Osteocyte (in vitro differentiated cells): ENCODE measurements around the gene MRPL12. TPM values are rescaled to one million over a fixed set of nuclear protein-coding genes. Genes with fewer than 3 reads are reported as not detected.

Experiments
- DNase-seq: peaks from one replicate; pipeline ENCODE4 v3.0.0; 2021; ENCODE audit warnings: mixed read lengths; ENCODE audit not compliant: unreplicated experiment; ENCODE audit errors: extremely low spot score
- H3K27ac Mint-ChIP-seq: one replicate; pipeline ENCODE4 v1.8.0; 2021; ENCODE audit warnings: mild to moderate bottlenecking, mixed read lengths; ENCODE audit not compliant: unreplicated experiment
- H3K27me3 Mint-ChIP-seq: one replicate; pipeline ENCODE4 v1.8.0; 2021; ENCODE audit warnings: mixed read lengths; ENCODE audit not compliant: unreplicated experiment
- H3K36me3 Mint-ChIP-seq: one replicate; pipeline ENCODE4 v1.8.0; 2021; ENCODE audit warnings: mixed read lengths; ENCODE audit not compliant: unreplicated experiment
- H3K4me1 Mint-ChIP-seq: one replicate; pipeline ENCODE4 v1.8.0; 2021; ENCODE audit warnings: mixed read lengths; ENCODE audit not compliant: unreplicated experiment
- H3K4me3 Mint-ChIP-seq: one replicate; pipeline ENCODE4 v1.8.0; 2021; ENCODE audit warnings: mild to moderate bottlenecking, moderate library complexity, mixed read lengths; ENCODE audit not compliant: unreplicated experiment
- H3K9me3 Mint-ChIP-seq: one replicate; pipeline ENCODE4 v1.8.0; 2021; ENCODE audit warnings: mixed read lengths; ENCODE audit not compliant: unreplicated experiment
- CTCF ChIP-seq: fragments of 200-600 bp; sonication (generic); IDR thresholded peaks from 2 replicates; pipeline ENCODE4 v1.5.0; 2021; ENCODE audit warnings: antibody characterized with exemption, mild to moderate bottlenecking, moderate library complexity
- total RNA-seq: library from RNA; stranded (reverse); gene quantifications from 2 replicates; pipeline ENCODE4 v1.2.1, GENCODE V29; 2021

MRPL12 gene
- total RNA-seq, 1 donor from 2014 or later: 51.1 TPM

DNA sequence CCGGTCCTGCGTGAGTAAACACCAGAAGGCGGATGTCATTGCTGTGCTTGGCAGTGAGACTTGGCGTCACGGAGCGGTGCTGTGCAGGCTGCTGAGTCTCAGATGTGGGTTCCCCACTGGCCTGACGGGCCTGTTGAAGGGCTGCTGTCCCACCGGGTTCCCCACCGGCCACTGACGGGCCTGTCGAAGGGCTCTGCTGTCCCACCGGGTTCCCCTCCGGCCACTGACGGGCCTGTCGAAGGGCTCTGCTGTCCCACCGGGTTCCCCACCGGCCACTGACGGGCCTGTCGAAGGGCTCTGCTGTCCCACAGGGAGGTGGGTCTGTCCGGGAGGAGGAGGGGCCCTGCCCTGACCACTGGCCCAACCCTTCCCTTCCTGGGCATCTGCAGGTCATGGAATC, 16.6 kb upstream of the MRPL12 start:
- no peaks in the 10 kb centered on the region for H3K27me3 Mint-ChIP-seq
- H3K4me1 Mint-ChIP-seq: peaks cover 30% of the 10 kb centered on the region
- peak overlapping the region; percentile 27 for H3K27ac Mint-ChIP-seq
- no peak for TF ChIP-seq CTCF
- no peak overlapping the region for H3K4me3 Mint-ChIP-seq
- DNase-seq: no peak
- H3K9me3 Mint-ChIP-seq: no peaks in the 10 kb centered on the region
- peaks cover 39% of the 10 kb centered on the region for H3K36me3 Mint-ChIP-seq

DNA sequence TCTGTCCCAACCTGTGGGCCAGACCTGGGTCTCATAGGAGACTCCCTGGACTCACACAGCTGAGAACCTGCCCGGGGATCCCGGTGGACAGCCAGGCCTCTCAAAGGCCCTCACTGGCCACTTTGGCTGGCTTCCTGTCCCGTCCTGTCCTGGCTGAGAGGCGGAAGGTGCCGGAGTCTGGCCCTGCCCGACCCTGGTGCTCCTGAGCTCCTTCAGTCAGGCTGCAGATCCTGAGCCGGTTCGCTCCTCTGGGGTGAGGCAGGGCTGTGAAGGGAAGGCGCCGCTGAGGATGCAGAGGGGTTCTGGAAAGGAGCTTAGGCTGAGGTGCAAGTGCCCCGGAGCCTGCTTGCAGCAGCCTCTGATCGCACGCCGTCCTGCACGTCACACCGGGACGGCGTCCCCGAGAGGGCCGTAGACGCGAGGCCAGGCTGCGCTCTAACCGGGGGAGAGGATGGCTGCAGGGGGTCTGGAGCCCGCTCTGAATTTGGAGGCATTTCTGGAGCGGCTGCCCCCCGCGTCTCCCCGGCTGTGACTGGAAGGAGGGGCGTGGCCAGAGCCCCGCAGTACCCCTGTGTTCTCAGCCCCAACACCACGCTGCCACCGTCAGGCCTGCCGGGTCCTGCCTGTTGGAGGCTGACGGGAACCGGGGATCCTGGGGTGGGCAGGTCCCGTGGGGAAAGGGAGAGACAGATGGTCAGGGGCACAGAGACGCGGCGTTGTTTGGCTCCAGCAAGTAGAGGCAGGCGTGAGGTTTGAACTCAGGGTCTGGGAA, 15.2 kb upstream of the MRPL12 start:
- Mint-ChIP-seq H3K36me3 (peaks cover 39% of the 10 kb centered on the region), H3K27ac (no peak overlapping the region), H3K9me3 (no peaks in the 10 kb centered on the region), H3K4me3 (no peak overlapping the region), H3K4me1 (peaks cover 19% of the 10 kb centered on the region), H3K27me3 (no peaks in the 10 kb centered on the region)
- no peak for DNase-seq
- no peak for TF ChIP-seq CTCF

DNA sequence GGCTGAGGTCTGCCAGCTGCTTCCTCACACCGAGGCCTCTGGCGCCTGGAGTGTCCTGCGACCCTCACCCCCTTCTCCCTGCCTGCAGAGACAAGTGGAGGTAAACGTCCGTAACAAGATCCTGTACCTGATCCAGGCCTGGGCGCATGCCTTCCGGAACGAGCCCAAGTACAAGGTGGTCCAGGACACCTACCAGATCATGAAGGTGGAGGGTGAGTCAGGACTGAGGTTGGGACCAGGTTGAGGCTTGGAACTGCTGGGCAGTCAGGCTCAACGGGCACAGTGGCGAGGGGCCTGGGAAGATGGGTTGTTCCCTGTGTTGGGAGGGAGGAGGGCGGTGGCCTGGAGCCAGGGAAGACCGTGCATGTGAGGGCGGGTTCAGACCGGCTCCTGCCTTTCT, 14.6 kb upstream of the MRPL12 start:
- Mint-ChIP-seq H3K9me3 (no peaks in the 10 kb centered on the region), H3K27me3 (no peaks in the 10 kb centered on the region), H3K4me3 (no peak overlapping the region), H3K4me1 (peaks cover 19% of the 10 kb centered on the region), H3K27ac (no peak overlapping the region), H3K36me3 (peaks cover 39% of the 10 kb centered on the region)
- no peak for DNase-seq
- TF ChIP-seq CTCF: no peak

DNA sequence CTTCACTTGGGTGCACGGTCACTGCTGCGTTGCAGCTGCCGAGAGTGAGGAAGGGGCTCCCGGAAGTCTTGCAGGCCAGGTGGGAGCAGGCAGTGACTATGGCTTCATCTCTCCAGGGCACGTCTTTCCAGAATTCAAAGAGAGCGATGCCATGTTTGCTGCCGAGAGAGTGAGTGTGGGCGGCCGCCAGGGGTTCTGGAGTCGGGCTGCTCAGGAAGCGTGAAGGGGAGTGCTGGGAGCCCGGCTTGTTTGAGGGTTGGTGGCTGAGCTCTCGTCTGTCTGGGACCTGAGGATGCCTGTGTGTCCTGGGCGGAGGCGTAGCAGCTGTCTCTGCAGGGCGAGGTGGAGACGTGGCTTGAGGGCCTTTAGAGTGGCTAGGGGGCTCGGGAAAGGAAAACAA, 13.1 kb upstream of the MRPL12 start:
- H3K4me1 Mint-ChIP-seq: peaks cover 10% of the 10 kb centered on the region
- H3K27me3 Mint-ChIP-seq: no peaks in the 10 kb centered on the region
- TF ChIP-seq CTCF: no peak
- peaks cover 39% of the 10 kb centered on the region for H3K36me3 Mint-ChIP-seq
- no peaks in the 10 kb centered on the region for H3K9me3 Mint-ChIP-seq
- no peak overlapping the region for H3K27ac Mint-ChIP-seq
- no peak for DNase-seq
- H3K4me3 Mint-ChIP-seq: no peak overlapping the region

- peaks cover 35% of the 10 kb centered on the region for H3K36me3 Mint-ChIP-seq
- no peak overlapping the region for H3K27ac Mint-ChIP-seq
Observed at GRCh38 chr17:81690549-81690948, 12.6 kb upstream of the MRPL12 start.

More at GRCh38 chr17:81690549-81690948, 12.6 kb upstream of the MRPL12 start:
- Mint-ChIP-seq H3K9me3 (no peaks in the 10 kb centered on the region), H3K27me3 (no peaks in the 10 kb centered on the region), H3K4me1 (peaks cover 6% of the 10 kb centered on the region), H3K4me3 (no peak overlapping the region)
- no peak for DNase-seq
- no peak for TF ChIP-seq CTCF
